ENCODE results near the gene BRD2.
"Not testable (repeated sequence)": the region's sequence is repeated elsewhere in the genome, so short reads cannot be mapped to it uniquely, and the experiment has no call there.

BRD2 gene

GRCh38 chr6:32942555-32943123 lies 25.8 kb upstream of the BRD2 start:
- Mint-ChIP-seq H3K27ac (peak overlapping the region; percentile 42), H3K4me1 (peaks cover 78% of the 10 kb centered on the region)
- not testable (repeated sequence) for DNase-seq, H3K9me3 Mint-ChIP-seq, H3K36me3 Mint-ChIP-seq, H3K27me3 Mint-ChIP-seq, H3K4me3 Mint-ChIP-seq
- CTCF ChIA-PET: interaction anchor here (1.0 to 7.2 kb wide), 9 partner anchors 9 to 104 kb away, joined by 3 to 95 read pairs (median 10); partner anchors contain the start of genes HLA-DMA and TAP2

GRCh38 chr6:32943864-32944649 lies 24.3 kb upstream of the BRD2 start:
- H3K4me1 Mint-ChIP-seq: peaks cover 74% of the 10 kb centered on the region

GRCh38 chr6:32945108-32945760 lies 23.2 kb upstream of the BRD2 start:
- H3K36me3 Mint-ChIP-seq: no peaks in the 10 kb centered on the region
- no peaks in the 10 kb centered on the region for H3K27me3 Mint-ChIP-seq
- no peak overlapping the region for H3K4me3 Mint-ChIP-seq
- DNase-seq: no peak
- H3K9me3 Mint-ChIP-seq: no peaks in the 10 kb centered on the region
- H3K4me1 Mint-ChIP-seq: peaks cover 79% of the 10 kb centered on the region
- H3K27ac Mint-ChIP-seq: peak overlapping the region; percentile 97
- CTCF ChIA-PET: interaction anchor here (1.1 to 7.2 kb wide), 6 partner anchors 9 to 77 kb away, joined by 4 to 95 read pairs (median 9); partner anchors contain the start of gene HLA-DMA

More at GRCh38 chr6:32943864-32944649, 24.3 kb upstream of the BRD2 start:
- Mint-ChIP-seq H3K27ac (peak overlapping the region; percentile 97), H3K36me3 (no peaks in the 10 kb centered on the region), H3K27me3 (no peaks in the 10 kb centered on the region), H3K9me3 (no peaks in the 10 kb centered on the region), H3K4me3 (peak overlapping the region; percentile 79)
- peak; percentile 61 for DNase-seq
- CTCF ChIA-PET: interaction anchor here (1.0 to 7.2 kb wide), 8 partner anchors 10 to 106 kb away, joined by 3 to 95 read pairs (median 9); partner anchors contain the start of genes HLA-DMA and TAP2

- H3K27me3 Mint-ChIP-seq: no peaks in the 10 kb centered on the region
- CTCF ChIA-PET: no interaction called here
- no peaks in the 10 kb centered on the region for H3K9me3 Mint-ChIP-seq
- no peak overlapping the region for H3K27ac Mint-ChIP-seq
- no peaks in the 10 kb centered on the region for H3K36me3 Mint-ChIP-seq
- no peak for DNase-seq
- H3K4me1 Mint-ChIP-seq: peaks cover 77% of the 10 kb centered on the region
- H3K4me3 Mint-ChIP-seq: no peak overlapping the region
Measured at GRCh38 chr6:32945953-32946352, 22.4 kb upstream of the BRD2 start.

- CTCF ChIA-PET: interaction anchor here (0.6 to 2.3 kb wide), 8 partner anchors 11 to 101 kb away, joined by 3 to 47 read pairs (median 4); no protein-coding TSS in a partner anchor
- no peaks in the 10 kb centered on the region for H3K9me3 Mint-ChIP-seq
- no peak for DNase-seq
- peaks cover 69% of the 10 kb centered on the region for H3K4me1 Mint-ChIP-seq
- no peaks in the 10 kb centered on the region for H3K36me3 Mint-ChIP-seq
- H3K27me3 Mint-ChIP-seq: no peaks in the 10 kb centered on the region
- H3K27ac Mint-ChIP-seq: no peak overlapping the region
- H3K4me3 Mint-ChIP-seq: no peak overlapping the region
Measured at GRCh38 chr6:32946893-32947292, 21.5 kb upstream of the BRD2 start.

- H3K27ac Mint-ChIP-seq: no peak overlapping the region
- H3K4me3 Mint-ChIP-seq: no peak overlapping the region
- H3K27me3 Mint-ChIP-seq: no peaks in the 10 kb centered on the region
Measured at GRCh38 chr6:32947552-32948465, 20.6 kb upstream of the BRD2 start.

GRCh38 chr6:32949113-32949512 lies 19.3 kb upstream of the BRD2 start:
- Mint-ChIP-seq H3K4me1 (peaks cover 70% of the 10 kb centered on the region), H3K27me3 (no peaks in the 10 kb centered on the region), H3K4me3 (no peak overlapping the region), H3K9me3 (no peaks in the 10 kb centered on the region), H3K27ac (no peak overlapping the region), H3K36me3 (no peaks in the 10 kb centered on the region)
- DNase-seq: no peak
- CTCF ChIA-PET: interaction anchor here (1.2 to 8.5 kb wide), 3 partner anchors 10 to 35 kb away, joined by 4 to 240 read pairs (median 14); partner anchors contain the start of gene BRD2

More at GRCh38 chr6:32947552-32948465, 20.6 kb upstream of the BRD2 start:
- Mint-ChIP-seq H3K4me1 (peaks cover 69% of the 10 kb centered on the region), H3K36me3 (no peaks in the 10 kb centered on the region), H3K9me3 (no peaks in the 10 kb centered on the region)
- peak; percentile 64 for DNase-seq
- CTCF ChIA-PET: interaction anchor here (0.6 to 2.9 kb wide), 13 partner anchors 11 to 108 kb away, joined by 3 to 47 read pairs (median 3); no protein-coding TSS in a partner anchor

- H3K4me1 Mint-ChIP-seq: peaks cover 69% of the 10 kb centered on the region
- CTCF ChIA-PET: interaction anchor here (0.9 to 8.5 kb wide), 5 partner anchors 9 to 34 kb away, joined by 3 to 240 read pairs (median 14); partner anchors contain the start of gene BRD2
- DNase-seq: no peak
- no peaks in the 10 kb centered on the region for H3K9me3 Mint-ChIP-seq
- H3K4me3 Mint-ChIP-seq: no peak overlapping the region
- H3K27me3 Mint-ChIP-seq: no peaks in the 10 kb centered on the region
- no peaks in the 10 kb centered on the region for H3K36me3 Mint-ChIP-seq
- no peak overlapping the region for H3K27ac Mint-ChIP-seq
Measured at GRCh38 chr6:32950010-32950409, 18.4 kb upstream of the BRD2 start.

GRCh38 chr6:32950449-32950848 lies 17.9 kb upstream of the BRD2 start:
- Mint-ChIP-seq H3K27me3 (no peaks in the 10 kb centered on the region), H3K27ac (no peak overlapping the region), H3K4me1 (peaks cover 69% of the 10 kb centered on the region), H3K36me3 (no peaks in the 10 kb centered on the region), H3K4me3 (no peak overlapping the region), H3K9me3 (no peaks in the 10 kb centered on the region)
- CTCF ChIA-PET: interaction anchor here (0.6 to 8.5 kb wide), 8 partner anchors 8 to 56 kb away, joined by 3 to 240 read pairs (median 4); partner anchors contain the start of gene BRD2
- no peak for DNase-seq

- Mint-ChIP-seq H3K4me3 (peak within 1 kb of the TSS; percentile 68), H3K9me3 (no peaks in the 10 kb centered on the region), H3K4me1 (peaks cover 52% of the 10 kb centered on the region), H3K36me3 (no peaks in the 10 kb centered on the region), H3K27ac (peak within 1 kb of the TSS; percentile 75), H3K27me3 (no peaks in the 10 kb centered on the region)
- CTCF ChIA-PET: interaction anchor here (0.7 to 8.5 kb wide), 26 partner anchors 11 to 129 kb away, joined by 3 to 240 read pairs (median 5); partner anchors contain the start of genes BRD2, HLA-DMB, PSMB9 and TAP1
- DNase-seq: peak; percentile 86
Measured at GRCh38 chr6:32952817-32953739, 15.3 kb upstream of the BRD2 start, which contains the start of gene HLA-DMA. Gene HLA-DMA, minus strand, starts transcription at chr6:32953097. Its CDS starts 61 bp downstream, at chr6:32953036.

- H3K36me3 Mint-ChIP-seq: no peaks in the 10 kb centered on the region
- H3K4me3 Mint-ChIP-seq: no peak overlapping the region
- CTCF ChIA-PET: interaction anchor here (0.9 to 8.5 kb wide), 23 partner anchors 12 to 130 kb away, joined by 3 to 240 read pairs (median 6); partner anchors contain the start of genes BRD2, HLA-DMB, PSMB9 and TAP1
- peaks cover 52% of the 10 kb centered on the region for H3K4me1 Mint-ChIP-seq
- no peak for DNase-seq
- H3K9me3 Mint-ChIP-seq: no peaks in the 10 kb centered on the region
- H3K27ac Mint-ChIP-seq: no peak overlapping the region
- no peaks in the 10 kb centered on the region for H3K27me3 Mint-ChIP-seq
Measured at GRCh38 chr6:32953775-32954174, 14.6 kb upstream of the BRD2 start.

- CTCF ChIA-PET: interaction anchor here (0.8 to 8.5 kb wide), 17 partner anchors 12 to 126 kb away, joined by 3 to 240 read pairs (median 8); partner anchors contain the start of genes BRD2 and HLA-DMB
- Mint-ChIP-seq H3K9me3 (no peaks in the 10 kb centered on the region), H3K27ac (no peak overlapping the region), H3K36me3 (no peaks in the 10 kb centered on the region), H3K4me1 (peaks cover 50% of the 10 kb centered on the region), H3K27me3 (no peaks in the 10 kb centered on the region), H3K4me3 (no peak overlapping the region)
- no peak for DNase-seq
Measured at GRCh38 chr6:32954267-32954666, 14.1 kb upstream of the BRD2 start.
